Measurements from ENCODE around the gene DNTT. TPM values are rescaled to one million over a fixed set of nuclear protein-coding genes. Genes with fewer than 3 reads are reported as not detected.

DNTT gene
- total and polyA plus RNA-seq, 7 experiments from 2014 or later = 0.19 to 5.0 (median 2.0) TPM; not detected in 3

- H3K4me3 Mint-ChIP-seq = no peak overlapping the region
- no peaks in the 10 kb centered on the region for H3K36me3 ChIP-seq (ENCODE audit: control insufficient read depth in 2 of 3, insufficient read depth in 3 of 3, low read length in 3 of 3)
- H3K36me3 Mint-ChIP-seq = peaks cover 0 to 4% (median 0%) of the 10 kb centered on the region in 5 donors
- no peak overlapping the region for H3K4me3 ChIP-seq (ENCODE audit: low read length)
- H3K27me3 ChIP-seq (ENCODE audit: control insufficient read depth in 2 of 2, insufficient read depth in 2 of 2, low read length in 2 of 2) = no peaks in the 10 kb centered on the region
- ATAC-seq (no peak), DNase-seq (no peak)
- intact Hi-C loops (cut with micrococcal nuclease) = loop anchor here (10.0 kb wide), 2 partner anchors 246 to 596 kb away; partner anchors contain the start of genes CCNJ (in 1 of the 2) and TCTN3 (in 1 of the 2)
- peaks cover 17 to 40% (median 30%) of the 10 kb centered on the region in 7 donors for H3K4me1 Mint-ChIP-seq
- ChIA-PET POLR2A (interaction anchor here (0.7 kb wide), 1 partner anchor 9 kb away, joined by 3 read pairs; no protein-coding TSS in a partner anchor), CTCF (interaction anchor here (0.7 to 7.5 kb wide), 5 partner anchors 9 to 595 kb away, joined by 3 to 119 read pairs (median 5); no protein-coding TSS in a partner anchor)
- peaks cover 0 to 3% (median 0%) of the 10 kb centered on the region in 5 donors for H3K27me3 Mint-ChIP-seq
- H3K9me3 ChIP-seq (ENCODE audit: control insufficient read depth in 2 of 3, low read length in 3 of 3) = no peaks in the 10 kb centered on the region
- H3K4me1 ChIP-seq (ENCODE audit: control insufficient read depth in 2 of 2, insufficient read depth in 2 of 2, low read length in 2 of 2) = peaks cover 0 to 20% of the 10 kb centered on the region in 2 donors
- H3K27ac ChIP-seq (ENCODE audit: low read depth, low read length) = no peak overlapping the region
- peaks cover 0 to under 1% (median 0%) of the 10 kb centered on the region in 11 donors for H3K9me3 Mint-ChIP-seq
- peak overlapping the region in 1 of 9 donors; percentile 17 for H3K27ac Mint-ChIP-seq
Observed at GRCh38 chr10:96290368-96291133, 13.7 kb upstream of the DNTT start.

- H3K36me3 Mint-ChIP-seq = peaks cover 0 to 8% (median 0%) of the 10 kb centered on the region in 5 donors
- intact Hi-C loops (cut with micrococcal nuclease) = loop anchor here (1.0 to 10.0 kb wide), 6 partner anchors 64 to 600 kb away; partner anchors contain the start of genes TCTN3 (in 2 of the 2), CCNJ (in 1 of the 2) and ZNF518A (in 1 of the 2)
- ATAC-seq (peak; percentile 70), DNase-seq (peak in 6 of 9 donors; percentile 11 to 54 (median 44))
- peaks cover 0 to 3% (median 0%) of the 10 kb centered on the region in 5 donors for H3K27me3 Mint-ChIP-seq
- ChIA-PET POLR2A (interaction anchor here (0.8 kb wide), 1 partner anchor 163 kb away, joined by 3 read pairs; the partner anchor contains the start of gene ZNF518A), CTCF (interaction anchor here (0.6 to 7.5 kb wide), 11 partner anchors 9 to 601 kb away, joined by 3 to 119 read pairs (median 4); no protein-coding TSS in a partner anchor)
- Histone ChIP-seq H3K4me3 (ENCODE audit: low read length) (no peak overlapping the region), H3K27me3 (ENCODE audit: control insufficient read depth in 2 of 2, insufficient read depth in 2 of 2, low read length in 2 of 2) (no peaks in the 10 kb centered on the region), H3K9me3 (ENCODE audit: control insufficient read depth in 2 of 3, low read length in 3 of 3) (no peaks in the 10 kb centered on the region), H3K27ac (ENCODE audit: low read depth, low read length) (no peak overlapping the region), H3K4me1 (ENCODE audit: control insufficient read depth in 2 of 2, insufficient read depth in 2 of 2, low read length in 2 of 2) (peaks cover 0 to 25% of the 10 kb centered on the region in 2 donors), H3K36me3 (ENCODE audit: control insufficient read depth in 2 of 3, insufficient read depth in 3 of 3, low read length in 3 of 3) (no peaks in the 10 kb centered on the region)
- peaks cover 8 to 54% (median 43%) of the 10 kb centered on the region in 7 donors for H3K4me1 Mint-ChIP-seq
- peaks cover 0 to 4% (median 0%) of the 10 kb centered on the region in 11 donors for H3K9me3 Mint-ChIP-seq
- peak overlapping the region in 5 of 9 donors; percentile 9 to 89 (median 42) for H3K27ac Mint-ChIP-seq
- H3K4me3 Mint-ChIP-seq = peak overlapping the region in 1 of 10 donors; percentile 2
Observed at GRCh38 chr10:96292971-96293920, 11.0 kb upstream of the DNTT start.

GRCh38 chr10:96295475-96295874 lies 8.8 kb upstream of the DNTT start:
- peak overlapping the region in 8 of 10 donors; percentile 4 to 65 (median 35) for H3K4me3 Mint-ChIP-seq
- H3K4me3 ChIP-seq (ENCODE audit: low read length) = no peak overlapping the region
- H3K27ac Mint-ChIP-seq = peak overlapping the region in 8 of 9 donors; percentile 57 to 99 (median 84)
- ATAC-seq = no peak
- POLR2A ChIA-PET = interaction anchor here (0.8 kb wide), 1 partner anchor 252 kb away, joined by 4 read pairs; the partner anchor contains the start of gene CCNJ
- H3K27me3 Mint-ChIP-seq = peaks cover 0 to 3% (median 0%) of the 10 kb centered on the region in 5 donors
- H3K9me3 Mint-ChIP-seq = peaks cover 0 to 8% (median 0%) of the 10 kb centered on the region in 11 donors
- no peaks in the 10 kb centered on the region for H3K36me3 ChIP-seq (ENCODE audit: control insufficient read depth in 2 of 3, insufficient read depth in 3 of 3, low read length in 3 of 3)
- no peak overlapping the region for H3K27ac ChIP-seq (ENCODE audit: low read depth, low read length)
- no peak for DNase-seq
- H3K4me1 Mint-ChIP-seq = peaks cover 16 to 72% (median 62%) of the 10 kb centered on the region in 7 donors
- intact Hi-C loops (cut with micrococcal nuclease) = loop anchor here (10.0 kb wide), 2 partner anchors 251 to 601 kb away; partner anchors contain the start of genes CCNJ (in 1 of the 2) and TCTN3 (in 1 of the 2)
- H3K36me3 Mint-ChIP-seq = peaks cover 0 to 7% (median 0%) of the 10 kb centered on the region in 5 donors
- H3K4me1 ChIP-seq (ENCODE audit: control insufficient read depth in 2 of 2, insufficient read depth in 2 of 2, low read length in 2 of 2) = peaks cover 0 to 46% of the 10 kb centered on the region in 2 donors
- no peaks in the 10 kb centered on the region for H3K27me3 ChIP-seq (ENCODE audit: control insufficient read depth in 2 of 2, insufficient read depth in 2 of 2, low read length in 2 of 2)
- CTCF ChIA-PET = interaction anchor here (1.1 to 7.5 kb wide), 5 partner anchors 40 to 602 kb away, joined by 3 to 119 read pairs (median 5); partner anchors contain the start of gene TCTN3
- H3K9me3 ChIP-seq (ENCODE audit: control insufficient read depth in 2 of 3, low read length in 3 of 3) = no peaks in the 10 kb centered on the region

GRCh38 chr10:96297486-96297885 lies 6.7 kb upstream of the DNTT start:
- peaks cover 0 to 14% (median 0%) of the 10 kb centered on the region in 11 donors for H3K9me3 Mint-ChIP-seq
- ATAC-seq (no peak), DNase-seq (no peak)
- ChIA-PET CTCF (no interaction called here), POLR2A (no interaction called here)
- no peak overlapping the region for H3K4me3 ChIP-seq (ENCODE audit: low read length)
- H3K4me1 ChIP-seq (ENCODE audit: control insufficient read depth in 2 of 2, insufficient read depth in 2 of 2, low read length in 2 of 2) = peaks cover 0 to 58% of the 10 kb centered on the region in 2 donors
- no peaks in the 10 kb centered on the region for H3K9me3 ChIP-seq (ENCODE audit: control insufficient read depth in 2 of 3, low read length in 3 of 3)
- H3K4me3 Mint-ChIP-seq = peak overlapping the region in 4 of 10 donors; percentile 20 to 80 (median 72)
- H3K27ac ChIP-seq (ENCODE audit: low read depth, low read length) = peak overlapping the region; percentile 60
- H3K4me1 Mint-ChIP-seq = peaks cover 16 to 92% (median 79%) of the 10 kb centered on the region in 7 donors
- intact Hi-C loops (cut with micrococcal nuclease) = loop anchor here (10.0 kb wide), 2 partner anchors 253 to 603 kb away; partner anchors contain the start of genes CCNJ (in 1 of the 2) and TCTN3 (in 1 of the 2)
- no peaks in the 10 kb centered on the region for H3K36me3 ChIP-seq (ENCODE audit: control insufficient read depth in 2 of 3, insufficient read depth in 3 of 3, low read length in 3 of 3)
- no peaks in the 10 kb centered on the region for H3K27me3 Mint-ChIP-seq
- H3K27ac Mint-ChIP-seq = peak overlapping the region in 8 of 9 donors; percentile 43 to 99 (median 96)
- no peaks in the 10 kb centered on the region for H3K27me3 ChIP-seq (ENCODE audit: control insufficient read depth in 2 of 2, insufficient read depth in 2 of 2, low read length in 2 of 2)
- peaks cover 0 to 4% (median 0%) of the 10 kb centered on the region in 5 donors for H3K36me3 Mint-ChIP-seq

- no peak for ATAC-seq
- ChIA-PET CTCF (interaction anchor here (1.5 to 2.1 kb wide), 3 partner anchors 36 to 605 kb away, joined by 3 to 9 read pairs (median 6); partner anchors contain the start of gene TCTN3), POLR2A (interaction anchor here (1.0 kb wide), 1 partner anchor 605 kb away, joined by 3 read pairs; the partner anchor contains the start of gene TCTN3)
- Mint-ChIP-seq H3K4me3 (peak overlapping the region in 9 of 10 donors; percentile 55 to 83 (median 74)), H3K27ac (peak overlapping the region in 8 of 9 donors; percentile 91 to 99 (median 96)), H3K27me3 (peaks cover 0 to 2% (median 0%) of the 10 kb centered on the region in 5 donors), H3K4me1 (peaks cover 16 to 97% (median 82%) of the 10 kb centered on the region in 7 donors), H3K9me3 (peaks cover 0 to 14% (median 0%) of the 10 kb centered on the region in 11 donors), H3K36me3 (peaks cover 0 to 5% (median 0%) of the 10 kb centered on the region in 5 donors)
- Histone ChIP-seq H3K27ac (ENCODE audit: low read depth, low read length) (peak overlapping the region; percentile 60), H3K4me1 (ENCODE audit: control insufficient read depth in 2 of 2, insufficient read depth in 2 of 2, low read length in 2 of 2) (peaks cover 0 to 61% of the 10 kb centered on the region in 2 donors), H3K9me3 (ENCODE audit: control insufficient read depth in 2 of 3, low read length in 3 of 3) (no peaks in the 10 kb centered on the region), H3K4me3 (ENCODE audit: low read length) (no peak overlapping the region), H3K36me3 (ENCODE audit: control insufficient read depth in 2 of 3, insufficient read depth in 3 of 3, low read length in 3 of 3) (no peaks in the 10 kb centered on the region), H3K27me3 (ENCODE audit: control insufficient read depth in 2 of 2, insufficient read depth in 2 of 2, low read length in 2 of 2) (no peaks in the 10 kb centered on the region)
- intact Hi-C loops (cut with micrococcal nuclease) = loop anchor here (2.0 to 10.0 kb wide), 3 partner anchors 34 to 604 kb away; partner anchors contain the start of genes CCNJ (in 1 of the 2) and TCTN3 (in 1 of the 2)
- no peak for DNase-seq
Observed at GRCh38 chr10:96298362-96298761, 5.9 kb upstream of the DNTT start.

All from naive thymus-derived CD4-positive, alpha-beta T cell (primary cell).